ENCODE results near the gene INTS3. TPM values are rescaled to one million over a fixed set of nuclear protein-coding genes. Genes with fewer than 3 reads are reported as not detected.
A peak's percentile ranks its signal among the peaks of the same experiment; 100 is the strongest.
"Not testable (repeated sequence)": the region's sequence is repeated elsewhere in the genome, so short reads cannot be mapped to it uniquely, and the experiment has no call there.

INTS3 gene
- total RNA-seq, 1 donor from 2014 or later: 48.6 TPM

- Mint-ChIP-seq H3K4me3 (ENCODE audit: unreplicated experiment) (no peak overlapping the region), H3K27me3 (ENCODE audit: low read depth) (no peaks in the 10 kb centered on the region), H3K36me3 (ENCODE audit: low read depth) (peaks cover 40% of the 10 kb centered on the region)
Observed at GRCh38 chr1:153752571-153753195, 24.8 kb downstream of the INTS3 start.

GRCh38 chr1:153754266-153754665 is 26.4 kb downstream of the INTS3 start:
- Mint-ChIP-seq H3K27me3 (ENCODE audit: low read depth) (no peaks in the 10 kb centered on the region), H3K4me1 (ENCODE audit: low read depth) (peaks cover 22% of the 10 kb centered on the region), H3K9me3 (ENCODE audit: low read depth) (no peaks in the 10 kb centered on the region), H3K4me3 (ENCODE audit: unreplicated experiment) (no peak overlapping the region), H3K27ac (ENCODE audit: unreplicated experiment) (no peak overlapping the region), H3K36me3 (ENCODE audit: low read depth) (peaks cover 44% of the 10 kb centered on the region)
- no peak for TF ChIP-seq CTCF (IDR thresholded peaks at IDR 0.05)
- no peak for DNase-seq (ENCODE audit: low spot score)

More at GRCh38 chr1:153752571-153753195, 24.8 kb downstream of the INTS3 start:
- DNase-seq (ENCODE audit: low spot score): no peak
- peaks cover 32% of the 10 kb centered on the region for H3K4me1 Mint-ChIP-seq (ENCODE audit: low read depth)
- no peak for TF ChIP-seq CTCF (IDR thresholded peaks at IDR 0.05)
- H3K27ac Mint-ChIP-seq (ENCODE audit: unreplicated experiment): peak overlapping the region; percentile 76
- H3K9me3 Mint-ChIP-seq (ENCODE audit: low read depth): no peaks in the 10 kb centered on the region

DNA sequence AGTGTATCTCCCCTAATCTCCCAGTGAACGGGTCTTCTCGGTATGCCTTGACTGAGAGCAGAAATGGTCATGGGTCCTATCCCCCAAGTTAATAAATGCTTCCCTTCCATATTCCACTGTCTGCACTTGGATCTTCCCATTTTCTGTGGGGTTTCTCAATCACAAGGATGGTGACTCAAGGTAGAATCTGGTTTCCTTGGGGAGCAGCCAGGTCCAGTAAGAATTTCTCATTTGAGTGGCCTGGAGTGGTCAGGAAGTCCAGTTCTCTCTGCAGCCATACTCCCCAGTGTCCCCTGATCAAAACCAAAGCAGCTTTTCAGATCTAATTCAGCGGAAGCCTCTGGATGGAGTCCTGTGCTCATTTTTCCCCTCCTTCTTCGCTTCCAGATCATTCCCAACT is 32.6 kb downstream of the INTS3 start:
- no peak for TF ChIP-seq CTCF (IDR thresholded peaks at IDR 0.05)
- H3K27ac Mint-ChIP-seq (ENCODE audit: unreplicated experiment): no peak overlapping the region
- no peak overlapping the region for H3K4me3 Mint-ChIP-seq (ENCODE audit: unreplicated experiment)
- DNase-seq (ENCODE audit: low spot score): no peak
- no peaks in the 10 kb centered on the region for H3K27me3 Mint-ChIP-seq (ENCODE audit: low read depth)
- H3K4me1 Mint-ChIP-seq (ENCODE audit: low read depth): peaks cover 7% of the 10 kb centered on the region
- H3K9me3 Mint-ChIP-seq (ENCODE audit: low read depth): no peaks in the 10 kb centered on the region
- H3K36me3 Mint-ChIP-seq (ENCODE audit: low read depth): peaks cover 35% of the 10 kb centered on the region

DNA sequence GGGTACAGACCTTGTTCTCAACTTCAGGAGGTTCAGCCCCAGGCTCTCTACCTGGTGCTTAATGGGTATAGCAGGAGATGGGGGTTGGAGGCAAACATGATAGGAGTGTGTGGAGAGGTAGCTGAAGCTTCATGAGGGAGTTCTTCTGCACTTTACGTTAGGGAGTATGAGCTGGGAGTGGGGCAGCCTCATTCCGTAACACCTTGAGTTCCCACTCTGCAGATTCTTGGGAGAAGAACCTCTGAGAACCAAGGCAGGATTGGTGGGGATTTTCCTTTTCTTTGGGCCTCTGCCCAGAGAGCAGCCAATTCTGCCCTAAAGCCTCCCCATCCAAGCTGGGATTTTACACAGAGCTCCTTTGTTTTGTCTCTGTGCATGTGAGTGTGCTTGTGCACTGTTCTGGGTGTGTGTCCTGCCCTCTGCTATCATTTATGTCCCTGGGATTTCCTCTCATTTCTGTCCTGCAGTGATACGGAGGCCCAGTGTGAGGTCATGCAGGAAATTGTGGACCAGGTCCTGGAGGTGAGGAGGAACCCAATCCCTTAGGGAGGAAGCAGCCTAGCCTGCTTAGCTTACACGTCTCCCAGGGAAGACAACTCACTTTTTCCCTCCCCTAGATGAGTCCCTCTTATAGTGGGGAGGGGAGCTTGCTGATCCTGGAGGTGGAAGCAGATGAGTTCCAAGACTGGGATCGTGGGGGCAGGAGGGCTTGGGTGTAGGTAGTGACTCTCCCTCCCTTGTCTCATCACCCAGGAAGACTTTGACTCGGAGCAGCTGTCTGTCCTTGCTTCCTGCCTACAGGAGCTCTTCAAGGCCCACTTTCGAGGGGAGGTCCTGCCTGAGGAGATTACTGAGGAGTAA is 35.7 kb downstream of the INTS3 start:
- Mint-ChIP-seq H3K9me3 (ENCODE audit: low read depth) (no peaks in the 10 kb centered on the region), H3K27me3 (ENCODE audit: low read depth) (no peaks in the 10 kb centered on the region), H3K36me3 (ENCODE audit: low read depth) (peaks cover 37% of the 10 kb centered on the region), H3K27ac (ENCODE audit: unreplicated experiment) (no peak overlapping the region), H3K4me3 (ENCODE audit: unreplicated experiment) (no peak overlapping the region), H3K4me1 (ENCODE audit: low read depth) (no peaks in the 10 kb centered on the region)
- no peak for TF ChIP-seq CTCF (IDR thresholded peaks at IDR 0.05)
- no peak for DNase-seq (ENCODE audit: low spot score)

DNA sequence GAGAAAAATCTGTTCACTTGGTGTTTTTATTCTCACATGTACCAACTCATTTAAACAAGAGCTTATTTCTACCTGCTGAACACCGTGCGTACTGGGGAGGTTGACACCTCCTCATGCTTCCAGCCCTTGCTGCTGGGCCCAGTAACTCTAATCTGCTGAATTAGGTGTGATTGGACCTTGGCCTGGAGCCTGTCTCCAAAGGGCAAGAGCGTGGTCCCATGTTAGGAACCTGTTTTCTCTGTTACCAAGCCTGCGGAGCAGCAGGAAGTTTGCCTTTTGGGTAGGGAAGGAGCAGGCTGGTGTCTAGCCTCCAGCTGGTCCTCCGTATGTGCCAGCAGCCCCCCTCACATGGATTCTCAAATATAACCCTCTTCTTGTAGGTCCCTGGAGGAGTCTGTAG is 36.5 kb downstream of the INTS3 start:
- TF ChIP-seq CTCF (IDR thresholded peaks at IDR 0.05): no peak
- no peaks in the 10 kb centered on the region for H3K4me1 Mint-ChIP-seq (ENCODE audit: low read depth)
- H3K36me3 Mint-ChIP-seq (ENCODE audit: low read depth): peaks cover 38% of the 10 kb centered on the region
- no peaks in the 10 kb centered on the region for H3K9me3 Mint-ChIP-seq (ENCODE audit: low read depth)
- H3K27me3 Mint-ChIP-seq (ENCODE audit: low read depth): no peaks in the 10 kb centered on the region
- no peak overlapping the region for H3K4me3 Mint-ChIP-seq (ENCODE audit: unreplicated experiment)
- DNase-seq (ENCODE audit: low spot score): no peak
- no peak overlapping the region for H3K27ac Mint-ChIP-seq (ENCODE audit: unreplicated experiment)

GRCh38 chr1:153766663-153767062 is 38.8 kb downstream of the INTS3 start:
- H3K4me1 Mint-ChIP-seq (ENCODE audit: low read depth); DNase-seq (ENCODE audit: low spot score); H3K4me3 Mint-ChIP-seq (ENCODE audit: unreplicated experiment); H3K27me3 Mint-ChIP-seq (ENCODE audit: low read depth); H3K9me3 Mint-ChIP-seq (ENCODE audit: low read depth); H3K27ac Mint-ChIP-seq (ENCODE audit: unreplicated experiment): not testable (repeated sequence)
- H3K36me3 Mint-ChIP-seq (ENCODE audit: low read depth): peaks cover 35% of the 10 kb centered on the region
